T-cell (primary cell): ENCODE results near the gene CA6. TPM values are rescaled to one million over a fixed set of nuclear protein-coding genes. Genes with fewer than 3 reads are reported as not detected.
A peak's percentile ranks its signal among the peaks of the same experiment; 100 is the strongest.

Experiments used
- ATAC-seq, 4 experiments: fragments of 200-7000 bp in 3 of 4; fragments of 150-1000 bp in 1 of 4; cut with Tn5 transposase; replicated peaks in 1 of 4; 1 replicate in 3 of 4; 2 replicates in 1 of 4; pipeline ENCODE4 v1.10.0; 2021; ENCODE audit warnings: moderate library complexity in 3 of 4, mild to moderate bottlenecking in 2 of 4, moderate number of reproducible peaks in 1 of 4
- CTCF ChIA-PET, 2 donors: fragments of 300-600 bp; sonication (Branson Sonifier 250); formaldehyde crosslinking; loops; one replicate each; lab custom pipeline; 2022; ENCODE audit warnings: antibody characterized with exemption in 2 of 2; lab: Charles Lee
- POLR2A ChIA-PET, 2 donors: fragments of 300-600 bp; sonication (Branson Sonifier 250); formaldehyde crosslinking; loops; one replicate each; lab custom pipeline; 2022; ENCODE audit warnings: antibody characterized with exemption in 2 of 2; lab: Charles Lee
- DNase-seq, 35 experiments: peaks; one replicate each; pipeline versions ENCODE4 v3.0.0 to v3.0.0-alpha.2; 2013 to 2023
- H3K27ac ChIP-seq: one replicate; pipeline ENCODE4 v1.5.1; 2013; ENCODE audit warnings: low read length
- H3K27me3 ChIP-seq, 2 experiments: replicated peaks in 1 of 2; 1 replicate in 1 of 2; 2 replicates in 1 of 2; pipeline versions ENCODE4 v1.6.1 to v1.7.0; 2013; ENCODE audit warnings: low read length in 1 of 2, mixed read lengths in 1 of 2; ENCODE audit not compliant: control insufficient read depth in 2 of 2, insufficient read depth in 2 of 2; ENCODE audit errors: extremely low read depth in 1 of 2
- H3K36me3 ChIP-seq, 2 donors: 1 replicate in 1 of 2; 2 replicates in 1 of 2; pipeline versions ENCODE4 v1.6.1 to v1.7.0; 2013; ENCODE audit warnings: low read length in 1 of 2; ENCODE audit not compliant: control insufficient read depth in 2 of 2, insufficient read depth in 1 of 2; ENCODE audit errors: extremely low read depth in 1 of 2
- H3K4me1 ChIP-seq, 2 experiments: 1 replicate in 1 of 2; 2 replicates in 1 of 2; pipeline versions ENCODE4 v1.6.1 to v1.7.0; 2013; ENCODE audit warnings: low read length in 2 of 2, mixed read lengths in 1 of 2; ENCODE audit not compliant: insufficient read depth in 2 of 2, control insufficient read depth in 1 of 2; ENCODE audit errors: extremely low read depth in 1 of 2
- H3K4me3 ChIP-seq, 2 donors: 1 replicate in 1 of 2; 2 replicates in 1 of 2; pipeline versions ENCODE4 v1.5.1 to v1.7.0; 2013; ENCODE audit warnings: mild to moderate bottlenecking in 2 of 2, low read length in 1 of 2, moderate library complexity in 1 of 2; ENCODE audit not compliant: control insufficient read depth in 1 of 2; ENCODE audit errors: extremely low read depth in 1 of 2
- H3K9me3 ChIP-seq: 2 replicates; pipeline ENCODE4 v1.7.0; 2013
- H3K27ac Mint-ChIP-seq, 2 donors: one replicate each; pipeline ENCODE4 v1.8.0; 2020 to 2021; ENCODE audit warnings: mild to moderate bottlenecking in 2 of 2, mixed read lengths in 2 of 2
- H3K27me3 Mint-ChIP-seq, 2 donors: one replicate each; pipeline ENCODE4 v1.8.0; 2021 to 2022; ENCODE audit warnings: mixed read lengths in 2 of 2
- H3K36me3 Mint-ChIP-seq: one replicate; pipeline ENCODE4 v1.8.0; 2021; ENCODE audit warnings: mixed read lengths
- H3K4me1 Mint-ChIP-seq, 3 donors: one replicate each; pipeline ENCODE4 v1.8.0; 2020 to 2022; ENCODE audit warnings: mixed read lengths in 3 of 3, mild to moderate bottlenecking in 1 of 3
- H3K4me3 Mint-ChIP-seq, 3 donors: one replicate each; pipeline ENCODE4 v1.8.0; 2020 to 2022; ENCODE audit warnings: mild to moderate bottlenecking in 3 of 3, mixed read lengths in 3 of 3, moderate library complexity in 3 of 3
- H3K9me3 Mint-ChIP-seq, 3 donors: one replicate each; pipeline ENCODE4 v1.8.0; 2020 to 2022; ENCODE audit warnings: mixed read lengths in 3 of 3
- WGBS: methylation state at CpG from one replicate; pipeline ENCODE4 v1.1.5; 2013; ENCODE audit warnings: missing lambda C conversion rate; ENCODE audit not compliant: insufficient coverage; 5-methylcytosine and 5-hydroxymethylcytosine counted together
- total RNA-seq, 35 experiments: library from RNA in 6 of 35; stranded (reverse) in 6 of 35; fragments of 120-200 nt in 1 of 35; gene quantifications; one replicate each; pipeline versions ENCODE4 v1.2.1 to v1.2.4 and lab custom pipeline; 2013 to 2026

The CA6 gene
- total RNA-seq, 5 donors from 2014 or later (not counting 1 experiment from before 2014, with no cell fraction given) = 0.95 to 2.8 (median 1.8) TPM

DNA sequence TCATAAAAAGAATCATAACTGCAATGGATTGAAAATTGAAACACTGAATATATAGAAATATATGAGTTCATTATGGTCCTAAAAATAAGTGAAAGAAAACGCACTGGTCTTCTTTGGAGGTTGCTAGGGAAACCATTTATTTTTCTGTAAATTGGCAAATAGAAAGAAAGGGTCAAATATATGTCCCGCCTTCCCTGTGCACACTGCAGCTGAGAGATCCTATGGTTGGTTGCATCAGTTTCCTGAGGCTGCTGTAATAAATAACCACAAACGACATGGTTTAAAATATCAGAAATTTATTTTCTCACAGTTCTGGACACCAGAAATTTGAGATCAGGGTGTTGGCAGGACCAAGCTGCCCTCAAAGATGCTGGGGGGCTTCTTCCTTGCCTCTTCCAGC, 35.0 kb downstream of the CA6 start:
- H3K9me3 ChIP-seq = no peaks in the 10 kb centered on the region
- H3K4me3 Mint-ChIP-seq = no peak overlapping the region
- no peaks in the 10 kb centered on the region for H3K36me3 Mint-ChIP-seq
- ATAC-seq (no peak), DNase-seq (no peak)
- ChIA-PET CTCF (no interaction called here), POLR2A (no interaction called here)
- no CpG with 5 or more reads among the region's 3 CpGs for WGBS
- no peak overlapping the region for H3K4me3 ChIP-seq
- H3K27ac ChIP-seq = no peak overlapping the region
- no peaks in the 10 kb centered on the region for H3K4me1 ChIP-seq
- H3K36me3 ChIP-seq = no peaks in the 10 kb centered on the region
- H3K27ac Mint-ChIP-seq = no peak overlapping the region
- no peaks in the 10 kb centered on the region for H3K27me3 Mint-ChIP-seq
- peaks cover 7 to 24% (median 23%) of the 10 kb centered on the region in 3 donors for H3K4me1 Mint-ChIP-seq
- no peaks in the 10 kb centered on the region for H3K9me3 Mint-ChIP-seq
- H3K27me3 ChIP-seq = peaks cover 0 to 6% of the 10 kb centered on the region in 2 experiments

DNA sequence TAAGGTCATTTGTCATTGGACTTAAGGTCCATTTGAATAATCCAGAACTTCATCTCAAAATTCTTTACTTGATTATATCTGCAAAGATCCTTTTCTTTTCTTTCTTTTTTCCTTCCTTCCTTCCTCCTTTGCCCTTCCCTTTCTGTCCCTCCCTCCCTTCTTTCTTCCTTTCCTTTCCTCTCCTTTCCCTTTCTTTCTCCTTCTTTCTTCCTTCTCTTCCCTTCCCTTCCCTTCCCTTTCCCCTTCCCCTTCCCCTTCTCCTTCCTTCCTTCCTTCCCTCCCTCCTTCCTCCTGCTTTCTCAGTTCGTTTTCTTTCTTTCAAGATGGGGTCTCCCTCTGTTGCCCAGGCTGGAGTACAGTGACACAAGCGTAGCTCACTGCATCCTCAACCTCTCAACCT, 35.5 kb downstream of the CA6 start:
- H3K4me3 Mint-ChIP-seq = no peak overlapping the region
- CTCF ChIA-PET = no interaction called here
- no peaks in the 10 kb centered on the region for H3K27me3 Mint-ChIP-seq
- no peaks in the 10 kb centered on the region for H3K36me3 Mint-ChIP-seq
- Histone ChIP-seq H3K27ac (no peak overlapping the region), H3K4me1 (no peaks in the 10 kb centered on the region), H3K36me3 (no peaks in the 10 kb centered on the region), H3K9me3 (no peaks in the 10 kb centered on the region), H3K27me3 (peaks cover 0 to 6% of the 10 kb centered on the region in 2 experiments), H3K4me3 (no peak overlapping the region)
- no peaks in the 10 kb centered on the region for H3K9me3 Mint-ChIP-seq
- WGBS = 69% methylated on average over 2 of the region's 2 CpGs
- POLR2A ChIA-PET = no interaction called here
- H3K4me1 Mint-ChIP-seq = peaks cover 8 to 26% (median 24%) of the 10 kb centered on the region in 3 donors
- DNase-seq = no peak
- no peak for ATAC-seq
- peak overlapping the region in 1 of 2 donors; percentile 60 for H3K27ac Mint-ChIP-seq

GRCh38 chr1:8984203-8984602, 38.5 kb downstream of the CA6 start:
- H3K9me3 Mint-ChIP-seq = no peaks in the 10 kb centered on the region
- ChIA-PET CTCF (interaction anchor here in 1 of 2 donors (0.7 kb wide), 2 partner anchors 17 to 448 kb away, joined by 3 read pairs; no protein-coding TSS in a partner anchor), POLR2A (no interaction called here)
- H3K36me3 Mint-ChIP-seq = no peaks in the 10 kb centered on the region
- DNase-seq (no peak), ATAC-seq (no peak)
- H3K27me3 ChIP-seq = peaks cover 0 to 4% of the 10 kb centered on the region in 2 experiments
- no peak overlapping the region for H3K4me3 Mint-ChIP-seq
- peaks cover 14 to 24% of the 10 kb centered on the region in 2 experiments for H3K4me1 ChIP-seq
- 100% methylated on average over 1 of the region's 2 CpGs for WGBS
- H3K4me1 Mint-ChIP-seq = peaks cover 23 to 42% (median 34%) of the 10 kb centered on the region in 3 donors
- no peak overlapping the region for H3K27ac ChIP-seq
- peak overlapping the region; percentile 74 to 81 for H3K27ac Mint-ChIP-seq
- H3K4me3 ChIP-seq = no peak overlapping the region
- H3K27me3 Mint-ChIP-seq = no peaks in the 10 kb centered on the region
- no peaks in the 10 kb centered on the region for H3K9me3 ChIP-seq
- no peaks in the 10 kb centered on the region for H3K36me3 ChIP-seq

DNA sequence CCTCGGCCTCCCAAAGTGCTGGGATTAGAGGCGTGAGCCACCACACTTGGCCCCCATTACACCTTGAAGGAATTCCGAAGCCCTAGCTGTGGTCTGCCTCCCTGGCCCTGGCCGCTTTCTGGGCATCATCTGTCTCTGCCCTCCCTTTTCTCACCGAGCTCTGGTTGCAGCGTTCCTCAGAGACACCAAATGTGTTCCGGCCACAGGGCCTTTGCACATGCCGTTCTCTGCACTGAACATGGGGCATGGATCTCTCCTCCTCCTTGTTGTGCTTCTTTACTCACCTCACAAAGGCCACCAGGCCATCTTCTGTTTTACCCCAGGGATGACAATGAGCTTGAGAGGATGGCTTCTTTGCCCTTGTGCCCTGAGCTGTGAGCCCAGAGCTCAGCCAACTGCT, 39.3 kb downstream of the CA6 start:
- ATAC-seq = no peak
- Mint-ChIP-seq H3K4me1 (peaks cover 23 to 42% (median 34%) of the 10 kb centered on the region in 3 donors), H3K9me3 (no peaks in the 10 kb centered on the region), H3K27ac (peak overlapping the region; percentile 66 to 79), H3K36me3 (no peaks in the 10 kb centered on the region), H3K4me3 (peak overlapping the region in 1 of 3 donors; percentile 8), H3K27me3 (no peaks in the 10 kb centered on the region)
- Histone ChIP-seq H3K9me3 (no peaks in the 10 kb centered on the region), H3K4me1 (peaks cover 14 to 24% of the 10 kb centered on the region in 2 experiments), H3K36me3 (no peaks in the 10 kb centered on the region), H3K27me3 (peaks cover 0 to 1% of the 10 kb centered on the region in 2 experiments), H3K4me3 (no peak overlapping the region), H3K27ac (no peak overlapping the region)
- DNase-seq = no peak
- WGBS = 92% methylated on average over 8 of the region's 8 CpGs
- ChIA-PET CTCF (no interaction called here), POLR2A (interaction anchor here in 1 of 2 donors (0.7 kb wide), 1 partner anchor 61 kb away, joined by 3 read pairs; no protein-coding TSS in a partner anchor)

- no peaks in the 10 kb centered on the region for H3K27me3 Mint-ChIP-seq
- DNase-seq = no peak
- peak in 2 of 4 experiments; percentile 10 to 19 for ATAC-seq
- ChIA-PET CTCF (interaction anchor here in 1 of 2 donors (1.1 kb wide), 1 partner anchor 23 kb away, joined by 3 read pairs; no protein-coding TSS in a partner anchor), POLR2A (interaction anchor here in 1 of 2 donors (0.5 kb wide), 1 partner anchor 18 kb away, joined by 3 read pairs; no protein-coding TSS in a partner anchor)
- H3K4me3 Mint-ChIP-seq = peak overlapping the region; percentile 50 to 78 (median 70)
- Histone ChIP-seq H3K27me3 (peaks cover 0 to 3% of the 10 kb centered on the region in 2 experiments), H3K36me3 (no peaks in the 10 kb centered on the region), H3K4me3 (no peak overlapping the region), H3K9me3 (no peaks in the 10 kb centered on the region), H3K27ac (peak overlapping the region; percentile 4), H3K4me1 (peaks cover 14 to 24% of the 10 kb centered on the region in 2 experiments)
- H3K36me3 Mint-ChIP-seq = no peaks in the 10 kb centered on the region
- peak overlapping the region; percentile 94 to 95 for H3K27ac Mint-ChIP-seq
- WGBS = 91% methylated on average over 11 of the region's 14 CpGs
- H3K9me3 Mint-ChIP-seq = no peaks in the 10 kb centered on the region
- peaks cover 23 to 41% (median 34%) of the 10 kb centered on the region in 3 donors for H3K4me1 Mint-ChIP-seq
Observed at GRCh38 chr1:8985915-8986813, 40.5 kb downstream of the CA6 start.

DNA sequence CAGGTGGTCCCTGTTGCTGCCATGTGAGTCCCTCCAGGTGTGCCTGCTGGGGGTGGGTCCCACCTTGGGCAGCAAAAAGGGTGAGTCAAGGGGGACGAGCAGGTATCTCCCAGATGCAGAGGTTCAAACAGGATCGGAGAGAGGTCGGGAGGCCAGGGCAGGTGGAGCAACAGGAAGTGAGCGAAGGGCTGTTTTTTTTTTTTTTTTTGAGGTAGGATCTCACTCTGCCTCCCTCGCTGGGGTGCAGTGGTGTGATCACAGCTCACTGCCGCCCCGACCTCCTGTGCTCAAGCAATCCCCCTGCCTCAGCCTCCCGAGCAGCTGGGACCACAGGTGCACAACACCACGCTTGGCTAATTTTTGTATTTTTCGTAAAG, 41.1 kb downstream of the CA6 start:
- peak overlapping the region; percentile 94 to 95 for H3K27ac Mint-ChIP-seq
- POLR2A ChIA-PET = no interaction called here
- no peaks in the 10 kb centered on the region for H3K9me3 Mint-ChIP-seq
- H3K4me1 ChIP-seq = peaks cover 14 to 24% of the 10 kb centered on the region in 2 experiments
- H3K27me3 ChIP-seq = peaks cover 0 to 3% of the 10 kb centered on the region in 2 experiments
- ATAC-seq (peak; percentile 38 to 65 (median 52)), DNase-seq (peak in 8 of 35 experiments; percentile 10 to 38 (median 25))
- 31% methylated on average over 7 of the region's 10 CpGs for WGBS
- H3K4me3 Mint-ChIP-seq = peak overlapping the region; percentile 50 to 78 (median 70)
- H3K36me3 Mint-ChIP-seq = no peaks in the 10 kb centered on the region
- peaks cover 23 to 41% (median 34%) of the 10 kb centered on the region in 3 donors for H3K4me1 Mint-ChIP-seq
- CTCF ChIA-PET = interaction anchor here (0.7 to 1.1 kb wide), 3 partner anchors 24 to 211 kb away, joined by 3 to 5 read pairs (median 5); no protein-coding TSS in a partner anchor
- no peak overlapping the region for H3K4me3 ChIP-seq
- peak overlapping the region; percentile 4 for H3K27ac ChIP-seq
- H3K27me3 Mint-ChIP-seq = no peaks in the 10 kb centered on the region
- H3K36me3 ChIP-seq = no peaks in the 10 kb centered on the region
- H3K9me3 ChIP-seq = no peaks in the 10 kb centered on the region
